ENCODE data around the gene CARNS1. TPM values are rescaled to one million over a fixed set of nuclear protein-coding genes. Genes with fewer than 3 reads are reported as not detected.

Gene CARNS1
- total and polyA plus RNA-seq, 2 of the 8 experiments (the other 6 are each of a cell fraction or from before 2014, with no cell fraction given): 0.82 to 1.1 TPM

DNA sequence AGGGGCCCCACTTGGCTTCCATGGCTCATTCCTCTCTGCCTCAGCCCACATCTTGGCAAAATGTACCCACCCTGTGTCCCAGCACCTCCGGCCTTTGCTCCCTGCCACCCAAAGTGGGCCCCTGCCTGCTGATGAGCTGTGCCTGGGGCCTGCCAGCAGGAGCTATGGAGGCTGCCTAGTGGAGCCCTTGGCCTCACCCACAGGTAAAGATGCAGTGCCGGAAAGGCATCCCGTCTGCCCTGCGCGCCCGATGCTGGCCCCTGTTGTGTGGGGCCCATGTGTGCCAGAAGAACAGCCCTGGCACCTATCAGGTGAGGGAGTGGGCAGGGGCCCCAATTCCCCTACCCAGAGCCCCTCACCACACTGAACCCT lies 10.3 kb upstream of the CARNS1 start:
- H3K4ac ChIP-seq (replicated peaks; ENCODE audit: insufficient read length, low read depth, low read length): no peak overlapping the region
- no peak overlapping the region for H2BK12ac ChIP-seq (ENCODE audit: low read depth, low read length)
- H3K27ac ChIP-seq (ENCODE audit: low read depth, low read length): no peak overlapping the region
- no peak overlapping the region for H3K18ac ChIP-seq (ENCODE audit: extremely low read depth, low read length)
- WGBS, 2 experiments (ENCODE audit: extremely low coverage in 1 of 2, insufficient coverage in 1 of 2, insufficient read length in 1 of 2, insufficient replicate concordance in 2 of 2, low coverage in 1 of 2, low lambda C conversion rate in 2 of 2, missing lambda C conversion rate in 1 of 2): 95% methylated on average over 6 of the region's 6 CpGs; no CpG with 5 or more reads in 1 of the 2 experiments
- H2BK15ac ChIP-seq (ENCODE audit: low read length): no peak overlapping the region
- H4K91ac ChIP-seq (replicated peaks; ENCODE audit: insufficient read length, low read length): no peak overlapping the region
- TF ChIP-seq RNF2 (IDR thresholded peaks at IDR 0.05; ENCODE audit: borderline replicate concordance, low read depth, low read length, missing control alignments, poor library complexity, severe bottlenecking): no peak
- no peak for TF ChIP-seq SIX5 (IDR thresholded peaks at IDR 0.05; ENCODE audit: low read depth, low read length)
- no peak for TF ChIP-seq FOSL1 (IDR thresholded peaks at IDR 0.05; ENCODE audit: insufficient read depth, low read depth, low read length)
- no peak for TF ChIP-seq EZH2 (IDR thresholded peaks at IDR 0.05; ENCODE audit: low read depth, low read length, severe bottlenecking)
- TF ChIP-seq SAP30 (IDR thresholded peaks at IDR 0.05; ENCODE audit: insufficient read depth, insufficient replicate concordance, low read length): no peak
- no peak for TF ChIP-seq JUND (IDR thresholded peaks at IDR 0.05; ENCODE audit: low read length)
- no peak for TF ChIP-seq RXRA (IDR thresholded peaks at IDR 0.05; ENCODE audit: insufficient read depth, low read depth, low read length)
- no peak for TF ChIP-seq CREB1 (IDR thresholded peaks at IDR 0.05)
- CTCF ChIA-PET (ENCODE audit: partially characterized antibody): interaction anchor here (0.7 to 1.7 kb wide), 4 partner anchors 9 to 63 kb away, joined by 3 to 4 read pairs (median 3); no protein-coding TSS in a partner anchor
- H2AFZ ChIP-seq (ENCODE audit: low read length): no peak overlapping the region
- no peak overlapping the region for H3K56ac ChIP-seq (replicated peaks; ENCODE audit: insufficient read length, low read depth, low read length)
- H2AK5ac ChIP-seq (ENCODE audit: low read depth, low read length): no peak overlapping the region
- peaks cover 0 to 14% (median 9%) of the 10 kb centered on the region in 4 experiments; a peak in 5 of 7 replicates for H3K4me1 ChIP-seq (replicated peaks in 1 of 4; ENCODE audit: control insufficient read depth in 3 of 4, insufficient read depth in 4 of 4, low read length in 3 of 4)
- H4K20me1 ChIP-seq (replicated peaks in 1 of 2; ENCODE audit: control insufficient read depth in 1 of 2, insufficient read depth in 2 of 2, low read length in 2 of 2): peaks cover 0 to 7% of the 10 kb centered on the region in 2 experiments
- POLR2A ChIA-PET (ENCODE audit: partially characterized antibody): interaction anchor here (1.1 to 2.1 kb wide), 9 partner anchors 9 to 87 kb away, joined by 3 to 5 read pairs (median 4); no protein-coding TSS in a partner anchor
- H3K4me3 ChIP-seq (ENCODE audit: extremely low read depth in 1 of 4, insufficient read depth in 2 of 4, low read depth in 3 of 4, low read length in 4 of 4): no peak overlapping the region
- DNase-seq (ENCODE audit: low read depth in 1 of 2, low spot score in 2 of 2) (no peak), FAIRE-seq (no peak)
- H3K9me3 ChIP-seq (ENCODE audit: insufficient read depth in 2 of 2, low read depth in 1 of 2, low read length in 1 of 2): no peaks in the 10 kb centered on the region
- H4K5ac ChIP-seq (ENCODE audit: insufficient read length, low read depth, low read length): no peak overlapping the region
- H2BK5ac ChIP-seq (ENCODE audit: low read depth, low read length): no peak overlapping the region
- peak overlapping the region; percentile 41; the same call in 1 of the 2 replicates for H4K8ac ChIP-seq (ENCODE audit: extremely low read depth, insufficient read depth, low read length)
- no peak overlapping the region for H3K14ac ChIP-seq (ENCODE audit: insufficient read length)
- H3K4me2 ChIP-seq (ENCODE audit: insufficient read depth in 1 of 2, low read depth in 2 of 2, low read length in 2 of 2): no peak overlapping the region
- H3K36me3 ChIP-seq (ENCODE audit: control insufficient read depth in 2 of 4, insufficient read depth in 4 of 4, low read length in 3 of 4): no peaks in the 10 kb centered on the region
- peaks cover 4% of the 10 kb centered on the region; the same call in 1 of the 2 replicates for H3K23me2 ChIP-seq (ENCODE audit: low read depth, low read length)
- H3K9ac ChIP-seq (replicated peaks in 1 of 4; ENCODE audit: extremely low read depth in 1 of 4, low read depth in 3 of 4, low read length in 3 of 4): no peak overlapping the region
- peaks cover 0 to 10% of the 10 kb centered on the region in 2 experiments; a peak in 2 of 4 replicates for H3K79me2 ChIP-seq (ENCODE audit: control insufficient read depth in 1 of 2, insufficient read depth in 2 of 2, low read length in 2 of 2)
- H3K79me1 ChIP-seq (ENCODE audit: low read depth, low read length): peaks cover 3% of the 10 kb centered on the region
- no peak overlapping the region for H2BK120ac ChIP-seq (replicated peaks; ENCODE audit: low read depth, low read length)
- H3K27me3 ChIP-seq (replicated peaks in 1 of 4; ENCODE audit: control insufficient read depth in 3 of 4, extremely low read depth in 1 of 4, insufficient read depth in 3 of 4, low read length in 3 of 4): no peaks in the 10 kb centered on the region; a peak in 1 of 7 replicates
- H3K23ac ChIP-seq (ENCODE audit: insufficient read length): no peak overlapping the region
- H2BK20ac ChIP-seq (ENCODE audit: low read length): no peak overlapping the region
